ENCODE measurements around the gene TMEM106B. TPM values are rescaled to one million over a fixed set of nuclear protein-coding genes. Genes with fewer than 3 reads are reported as not detected.
"Not testable (repeated sequence)": the region's sequence is repeated elsewhere in the genome, so short reads cannot be mapped to it uniquely, and the experiment has no call there.

TMEM106B gene
- 83.3 and 102 TPM in 2 replicates for total RNA-seq (2014; rRNA removed; shearing (Covaris generic))
- polyA plus RNA-seq (2015; cell fraction: cytosol; rRNA removed) = 52.4 and 79.6 TPM in 2 replicates
- polyA plus RNA-seq (2015; cell fraction: nucleus; rRNA removed) = 37.8 and 39.9 TPM in 2 replicates

- DNase-seq (ENCODE audit: low read depth, low spot score) = peak; percentile 98
- in situ Hi-C loops (cut with HindIII; ENCODE audit: low pct_unique_long_range_greater_than_20kb, low sequenced_read_pairs) = no loop called here
These were observed at the start of gene TMEM106B for GRCh38 chr7:12211054-12211710. TSS of gene TMEM106B (plus strand) at chr7:12211294. CDS start at chr7:12214811, 3,517 bp downstream.

DNA sequence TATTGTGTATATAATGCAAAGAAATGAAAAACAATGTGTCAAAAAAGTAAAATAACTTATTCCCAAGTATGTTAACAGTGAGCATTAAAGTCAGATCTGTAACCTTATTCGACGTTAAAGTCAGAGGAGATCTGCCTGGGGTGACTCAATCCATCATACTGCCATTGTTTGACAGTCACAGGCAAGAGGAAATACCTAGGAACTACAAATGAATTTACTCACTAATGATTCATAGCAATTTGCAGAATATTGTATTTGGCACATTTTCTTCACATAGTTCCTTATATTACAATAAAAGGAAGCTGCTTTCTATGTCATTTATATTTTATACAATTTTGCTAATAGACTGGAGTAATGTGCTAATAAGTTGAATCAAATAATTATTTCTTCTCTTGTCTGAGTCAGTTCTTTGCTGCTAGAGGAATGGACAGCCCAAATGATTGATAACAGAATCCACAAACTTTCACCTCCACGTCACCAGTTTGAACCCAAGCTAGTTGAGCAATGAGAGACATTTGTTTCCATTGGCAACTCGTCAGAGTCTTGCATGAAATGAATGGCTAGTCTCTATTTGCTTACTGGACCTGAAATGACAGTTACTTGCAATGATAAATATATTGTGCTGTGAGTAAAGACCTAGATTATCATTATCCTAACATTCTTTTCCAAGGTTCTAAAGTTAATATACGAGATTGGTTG is 48.5 kb upstream of the TMEM106B start:
- in situ Hi-C loops (cut with HindIII; ENCODE audit: low pct_unique_long_range_greater_than_20kb, low sequenced_read_pairs) = no loop called here
- no peak for DNase-seq (ENCODE audit: low read depth, low spot score)

DNA sequence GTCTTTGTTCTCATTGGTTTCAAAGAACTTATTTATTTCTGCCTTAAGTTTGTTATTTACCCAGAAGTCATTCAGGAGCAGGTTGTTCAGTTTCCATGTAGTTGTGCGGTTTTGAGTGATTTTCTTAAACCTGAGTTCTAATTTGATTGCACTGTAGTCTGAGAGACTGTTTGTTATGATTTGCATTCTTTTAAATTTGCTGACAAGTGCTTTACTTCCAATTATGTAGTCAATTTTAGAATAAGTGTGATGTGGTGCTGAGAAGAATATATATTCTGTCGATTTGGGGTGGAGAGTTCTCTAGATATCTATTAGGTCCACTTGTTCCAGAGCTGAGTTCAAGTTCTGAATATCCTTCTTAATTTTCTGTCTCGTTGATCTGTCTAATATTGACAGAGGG is 43.0 kb upstream of the TMEM106B start:
- in situ Hi-C loops (cut with HindIII; ENCODE audit: low pct_unique_long_range_greater_than_20kb, low sequenced_read_pairs); DNase-seq (ENCODE audit: low read depth, low spot score): not testable (repeated sequence)

- in situ Hi-C loops (cut with HindIII; ENCODE audit: low pct_unique_long_range_greater_than_20kb, low sequenced_read_pairs); DNase-seq (ENCODE audit: low read depth, low spot score): not testable (repeated sequence)
These were observed 40.9 kb upstream of the TMEM106B start for GRCh38 chr7:12169981-12170820.

- in situ Hi-C loops (cut with HindIII; ENCODE audit: low pct_unique_long_range_greater_than_20kb, low sequenced_read_pairs) = no loop called here
- no peak for DNase-seq (ENCODE audit: low read depth, low spot score)
These were observed 37.4 kb upstream of the TMEM106B start for GRCh38 chr7:12173671-12174070.

GRCh38 chr7:12174931-12175330 is 36.2 kb upstream of the TMEM106B start:
- in situ Hi-C loops (cut with HindIII; ENCODE audit: low pct_unique_long_range_greater_than_20kb, low sequenced_read_pairs) = no loop called here
- DNase-seq (ENCODE audit: low read depth, low spot score) = no peak

DNA sequence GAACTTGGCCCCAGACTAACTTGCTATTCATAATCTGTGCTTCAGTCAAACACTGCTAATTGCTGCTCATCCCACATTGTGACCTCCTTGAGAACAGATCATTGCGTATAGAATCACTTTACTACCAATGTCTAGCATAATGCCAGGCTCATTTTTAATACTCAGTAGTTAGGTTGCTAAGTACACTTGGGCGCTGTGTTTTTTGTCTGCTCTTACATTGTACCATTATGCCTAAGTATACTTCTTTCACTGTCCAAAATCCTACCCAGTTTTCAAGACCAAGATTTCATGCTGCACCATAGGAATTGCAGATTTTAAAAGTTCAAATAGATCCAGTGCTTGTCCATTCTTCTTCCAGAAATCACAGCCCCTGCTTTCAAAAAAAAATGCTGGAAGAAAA is 32.8 kb upstream of the TMEM106B start:
- in situ Hi-C loops (cut with HindIII; ENCODE audit: low pct_unique_long_range_greater_than_20kb, low sequenced_read_pairs) = no loop called here
- no peak for DNase-seq (ENCODE audit: low read depth, low spot score)

DNA sequence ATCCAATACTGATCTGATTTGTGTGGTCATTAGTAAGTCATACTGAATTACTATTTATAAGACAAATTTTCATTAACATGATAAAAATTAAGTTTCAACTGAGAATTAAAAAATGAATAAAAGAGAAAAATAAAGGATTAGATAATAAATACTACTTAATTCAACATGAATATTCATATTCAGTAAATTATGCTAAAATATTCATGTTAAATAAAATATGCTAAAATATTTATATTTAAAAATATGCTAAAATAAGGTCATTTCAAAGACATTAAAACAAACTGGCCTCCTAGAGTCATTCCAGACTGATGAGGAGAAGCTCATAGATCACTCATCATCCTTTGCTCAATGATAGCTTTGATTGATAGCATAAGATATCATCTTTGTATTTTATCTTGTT is 16.7 kb upstream of the TMEM106B start:
- in situ Hi-C loops (cut with HindIII; ENCODE audit: low pct_unique_long_range_greater_than_20kb, low sequenced_read_pairs) = no loop called here
- DNase-seq (ENCODE audit: low read depth, low spot score) = no peak

DNA sequence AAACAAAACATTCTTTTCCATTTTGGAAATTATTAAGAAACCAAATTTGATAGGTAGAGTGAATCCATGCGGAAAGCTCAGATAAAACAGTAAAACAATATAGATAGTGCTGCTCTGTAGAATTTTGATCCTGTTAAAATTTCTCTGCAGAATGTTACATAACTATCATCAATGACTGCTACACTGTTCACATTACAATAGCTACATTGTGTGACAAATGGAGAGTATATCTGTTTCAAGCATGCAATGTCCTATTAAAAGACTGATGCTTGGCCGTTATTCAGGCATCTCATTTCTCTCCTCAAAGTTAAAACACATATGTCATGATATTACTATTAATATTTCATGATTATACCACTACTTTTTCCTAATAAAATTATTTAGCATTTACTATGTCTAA is 14.7 kb upstream of the TMEM106B start:
- DNase-seq (ENCODE audit: low read depth, low spot score) = peak; percentile 51
- in situ Hi-C loops (cut with HindIII; ENCODE audit: low pct_unique_long_range_greater_than_20kb, low sequenced_read_pairs) = no loop called here

- no peak for DNase-seq (ENCODE audit: low read depth, low spot score)
- in situ Hi-C loops (cut with HindIII; ENCODE audit: low pct_unique_long_range_greater_than_20kb, low sequenced_read_pairs) = no loop called here
These were observed 11.7 kb upstream of the TMEM106B start for GRCh38 chr7:12199363-12199762.

DNA sequence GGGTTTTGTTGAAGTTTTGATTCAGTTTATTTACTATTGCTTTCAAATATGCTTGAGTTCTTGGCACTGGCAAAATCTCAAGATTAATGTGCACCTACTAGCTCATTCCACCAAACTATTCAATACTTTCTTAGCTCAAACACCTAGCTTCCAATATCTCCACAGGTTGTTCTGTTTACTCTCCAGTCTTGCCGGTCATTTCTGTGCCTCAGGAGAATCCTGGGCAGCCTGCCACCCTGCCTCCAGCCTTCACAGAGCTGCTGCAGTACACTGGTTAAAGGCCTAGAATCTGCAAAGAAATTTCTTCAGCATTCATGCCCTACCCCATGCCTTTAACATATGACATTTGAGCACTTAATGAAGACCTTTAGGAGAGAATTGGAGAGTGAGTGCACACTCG is 4.0 kb upstream of the TMEM106B start:
- no peak for DNase-seq (ENCODE audit: low read depth, low spot score)
- in situ Hi-C loops (cut with HindIII; ENCODE audit: low pct_unique_long_range_greater_than_20kb, low sequenced_read_pairs) = no loop called here

DNA sequence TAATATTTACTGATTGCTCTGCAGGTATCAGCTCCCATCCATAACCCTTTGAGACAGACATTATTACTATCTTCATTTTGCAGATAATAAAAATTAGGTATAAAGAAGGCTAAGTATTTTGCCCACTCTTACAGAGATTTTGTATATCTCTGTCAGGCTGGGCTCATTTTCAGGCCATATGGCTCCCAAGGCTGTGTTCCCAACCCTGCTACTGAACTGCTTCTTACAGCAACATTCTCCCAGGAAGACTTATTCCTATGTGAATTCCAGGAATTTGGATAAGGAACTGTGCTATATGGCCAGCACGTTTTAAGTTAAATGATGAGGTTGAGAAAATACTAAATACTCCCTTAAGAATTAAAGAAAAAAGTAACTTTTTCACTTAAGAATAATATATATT is 1.9 kb upstream of the TMEM106B start:
- DNase-seq (ENCODE audit: low read depth, low spot score) = no peak
- in situ Hi-C loops (cut with HindIII; ENCODE audit: low pct_unique_long_range_greater_than_20kb, low sequenced_read_pairs) = no loop called here

DNA sequence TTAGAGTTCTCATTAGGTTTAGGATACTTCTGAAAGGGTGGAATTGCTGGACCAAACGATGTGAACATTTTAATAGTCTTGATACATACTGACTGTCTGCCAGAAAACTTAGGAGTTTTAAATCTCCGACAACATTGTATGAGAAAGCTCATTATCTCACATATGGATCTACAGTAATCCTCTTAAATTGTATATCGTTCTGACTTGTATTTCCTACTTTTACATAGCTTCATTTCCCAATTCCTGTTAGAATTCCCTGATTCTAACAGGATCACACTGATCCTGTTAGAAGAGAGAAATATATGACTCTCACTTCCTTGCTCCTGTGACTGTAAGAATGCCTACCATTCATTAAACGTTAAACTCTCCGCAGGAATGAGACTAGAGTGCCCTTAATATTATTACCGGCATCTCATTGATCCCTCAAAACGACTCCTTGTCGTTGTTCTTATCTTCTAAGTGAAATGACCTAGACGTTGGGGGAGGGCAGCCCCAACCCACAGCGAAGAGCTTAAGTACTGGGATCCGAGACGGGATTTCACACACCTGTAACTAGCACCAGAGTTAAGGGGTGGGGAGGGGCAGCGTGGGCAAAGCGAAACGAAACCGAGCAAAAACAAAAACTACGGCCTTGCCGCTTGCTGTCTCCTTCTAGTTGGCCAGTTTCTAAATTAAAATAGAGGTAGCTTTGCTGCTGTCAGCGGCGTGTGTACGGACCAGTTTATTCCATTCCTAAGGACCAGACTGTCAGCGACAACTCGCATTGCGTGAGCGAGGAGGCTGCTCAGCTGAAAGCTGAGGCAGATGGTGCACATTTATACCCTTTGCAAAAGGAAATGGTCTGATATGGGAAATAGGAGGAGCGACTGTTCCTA is 678 bp upstream of the TMEM106B start:
- DNase-seq (ENCODE audit: low read depth, low spot score) = no peak
- in situ Hi-C loops (cut with HindIII; ENCODE audit: low pct_unique_long_range_greater_than_20kb, low sequenced_read_pairs) = no loop called here

DNA sequence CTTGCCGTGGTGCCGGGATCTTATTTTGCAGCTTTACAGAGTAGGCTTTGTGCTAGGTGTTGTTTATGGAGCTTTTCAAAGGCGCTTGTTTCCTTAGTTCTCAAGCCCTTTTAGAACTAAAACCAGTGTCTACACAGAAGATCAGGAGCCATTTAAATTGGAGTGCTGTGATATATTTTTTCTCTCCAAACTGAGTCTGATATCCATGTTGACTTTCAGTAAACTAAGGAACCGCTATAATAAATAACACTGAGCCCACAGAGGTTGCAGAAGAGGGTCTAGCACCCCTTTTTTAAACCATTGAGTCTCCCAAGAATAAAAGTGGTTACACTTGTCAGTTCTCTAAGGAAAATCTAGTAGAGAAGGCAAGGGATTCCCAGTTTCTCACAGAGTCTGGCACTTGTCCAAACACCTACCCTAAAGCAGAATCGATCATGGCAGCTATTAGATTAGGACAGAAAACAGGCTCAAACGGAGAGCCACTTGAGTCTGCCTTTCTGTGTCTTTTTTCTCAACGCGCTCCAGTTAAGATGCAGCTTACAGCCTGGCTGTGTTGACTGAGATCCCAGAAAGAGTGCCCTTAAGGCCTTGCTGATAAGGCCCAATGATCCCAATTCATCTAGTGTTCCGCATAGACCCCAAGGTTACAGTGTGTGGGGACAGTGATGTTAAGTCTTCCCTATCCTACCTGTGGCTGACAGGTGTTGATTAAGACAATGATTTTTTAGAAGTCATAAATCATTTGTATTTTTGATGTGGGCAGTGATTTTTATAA is 804 bp downstream of the TMEM106B start:
- peak; percentile 37 for DNase-seq (ENCODE audit: low read depth, low spot score)
- in situ Hi-C loops (cut with HindIII; ENCODE audit: low pct_unique_long_range_greater_than_20kb, low sequenced_read_pairs) = no loop called here

GRCh38 chr7:12217311-12217710 is 6.2 kb downstream of the TMEM106B start:
- DNase-seq (ENCODE audit: low read depth, low spot score) = no peak
- in situ Hi-C loops (cut with HindIII; ENCODE audit: low pct_unique_long_range_greater_than_20kb, low sequenced_read_pairs) = no loop called here

DNA sequence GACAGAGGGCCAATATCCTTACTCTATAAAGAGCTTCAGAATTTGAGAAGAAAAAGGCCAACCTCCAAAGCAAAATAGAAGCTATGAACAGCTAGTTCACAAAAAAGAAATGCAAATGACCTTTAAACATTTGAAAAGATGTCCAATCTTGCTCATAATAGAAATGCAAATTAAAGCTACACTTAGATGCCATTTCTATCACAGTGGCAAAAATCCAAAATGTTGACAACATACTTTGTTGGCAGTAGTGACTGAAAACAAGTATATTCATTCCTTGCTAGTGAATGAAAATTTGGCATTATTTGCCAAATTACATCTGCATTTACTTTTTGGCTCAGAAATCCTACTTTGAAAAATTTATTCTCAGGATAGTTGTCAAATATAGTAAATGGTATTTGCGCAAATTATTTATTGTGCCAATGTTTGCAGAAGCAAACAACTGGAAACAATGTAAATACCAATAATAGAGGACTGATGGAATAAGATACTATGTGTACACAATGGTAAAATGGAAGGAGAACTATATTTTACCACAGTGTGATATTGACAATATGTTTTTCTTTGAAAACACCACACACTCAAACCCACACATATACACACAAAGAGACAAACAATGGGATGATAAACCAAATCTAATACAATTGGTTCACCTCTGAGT is 9.4 kb downstream of the TMEM106B start:
- no peak for DNase-seq (ENCODE audit: low read depth, low spot score)
- in situ Hi-C loops (cut with HindIII; ENCODE audit: low pct_unique_long_range_greater_than_20kb, low sequenced_read_pairs) = no loop called here
